Measurements from ENCODE around the gene CARS1. TPM values are rescaled to one million over a fixed set of nuclear protein-coding genes. Genes with fewer than 3 reads are reported as not detected.

CARS1 gene
- total RNA-seq, 6 donors from 2014 or later = 28.9 to 54.1 (median 43.0) TPM

DNA sequence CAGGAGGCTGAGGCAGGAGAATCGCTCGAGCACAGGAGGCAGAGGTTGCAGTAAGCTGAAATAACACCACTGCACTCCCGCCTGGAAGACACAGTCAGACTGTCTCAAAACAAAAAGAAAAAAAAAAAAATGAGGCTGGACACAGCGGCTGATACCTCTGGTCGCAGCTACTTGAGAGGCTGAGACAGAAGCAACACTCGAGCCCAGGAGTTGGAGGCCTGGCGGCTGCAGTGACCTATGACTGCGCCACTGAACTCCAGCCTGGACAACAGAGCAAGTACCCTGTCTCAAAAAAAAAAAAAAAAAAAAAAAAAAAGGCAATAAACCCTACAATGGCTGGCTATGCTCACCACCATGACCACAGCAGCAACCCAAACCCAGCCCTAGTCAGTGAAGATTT, 76.1 kb downstream of the CARS1 start:
- peaks cover 0 to 40% (median 24%) of the 10 kb centered on the region in 4 donors for H3K36me3 ChIP-seq
- no peak for ATAC-seq (ENCODE audit: low FRiP score in 2 of 2)

DNA sequence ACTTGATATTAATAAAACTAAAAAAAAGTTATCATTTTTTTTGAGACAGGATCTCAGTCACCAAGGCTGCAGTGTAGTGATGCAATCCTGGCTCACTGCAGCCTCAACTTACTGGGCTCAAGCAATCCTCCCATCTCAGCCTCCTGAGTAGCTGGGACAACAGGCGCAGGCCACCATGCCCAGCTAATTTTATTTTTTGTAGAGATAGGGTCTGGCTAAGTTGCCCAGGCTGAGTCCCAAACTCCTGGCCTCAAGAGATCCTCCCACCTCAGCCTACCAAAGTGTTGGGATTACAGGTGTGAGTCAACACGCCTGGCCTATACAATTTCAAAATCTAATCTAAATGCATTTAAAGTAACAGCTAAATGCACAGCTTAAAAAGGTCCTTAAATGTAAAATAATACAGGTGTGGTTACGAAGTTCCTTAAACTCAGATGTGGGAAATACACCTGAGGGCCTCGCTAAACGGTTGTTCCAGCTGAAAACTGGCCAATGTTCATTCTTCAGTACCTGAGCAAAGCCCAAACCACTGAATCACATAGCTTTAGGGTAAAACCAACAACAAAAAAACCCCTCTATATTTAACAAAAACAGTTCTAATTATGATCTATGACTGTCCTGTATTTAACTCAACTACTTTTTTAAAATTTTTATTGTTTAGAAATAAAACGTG, 76.9 kb downstream of the CARS1 start:
- Histone ChIP-seq H3K4me1 (peaks cover 7 to 28% (median 8%) of the 10 kb centered on the region in 4 donors), H3K4me3 (no peak overlapping the region)

More for the DNA sequence above, 76.1 kb downstream of the CARS1 start:
- DNase-seq = no peak
- Histone ChIP-seq H3K27me3 (no peaks in the 10 kb centered on the region), H3K9me3 (no peaks in the 10 kb centered on the region), H3K4me1 (peaks cover 7 to 35% (median 8%) of the 10 kb centered on the region in 4 donors), H3K27ac (no peak overlapping the region), H3K4me3 (no peak overlapping the region)
- 85 to 88% methylated on average over 8 of the region's 8 CpGs for WGBS, 2 donors
- TF ChIP-seq EP300 (IDR thresholded peaks at IDR 0.05) = no peak
- no peak for TF ChIP-seq POLR2A (IDR thresholded peaks at IDR 0.05)
- TF ChIP-seq POLR2AphosphoS5 (IDR thresholded peaks at IDR 0.05) = no peak
- TF ChIP-seq, protein P1, sequence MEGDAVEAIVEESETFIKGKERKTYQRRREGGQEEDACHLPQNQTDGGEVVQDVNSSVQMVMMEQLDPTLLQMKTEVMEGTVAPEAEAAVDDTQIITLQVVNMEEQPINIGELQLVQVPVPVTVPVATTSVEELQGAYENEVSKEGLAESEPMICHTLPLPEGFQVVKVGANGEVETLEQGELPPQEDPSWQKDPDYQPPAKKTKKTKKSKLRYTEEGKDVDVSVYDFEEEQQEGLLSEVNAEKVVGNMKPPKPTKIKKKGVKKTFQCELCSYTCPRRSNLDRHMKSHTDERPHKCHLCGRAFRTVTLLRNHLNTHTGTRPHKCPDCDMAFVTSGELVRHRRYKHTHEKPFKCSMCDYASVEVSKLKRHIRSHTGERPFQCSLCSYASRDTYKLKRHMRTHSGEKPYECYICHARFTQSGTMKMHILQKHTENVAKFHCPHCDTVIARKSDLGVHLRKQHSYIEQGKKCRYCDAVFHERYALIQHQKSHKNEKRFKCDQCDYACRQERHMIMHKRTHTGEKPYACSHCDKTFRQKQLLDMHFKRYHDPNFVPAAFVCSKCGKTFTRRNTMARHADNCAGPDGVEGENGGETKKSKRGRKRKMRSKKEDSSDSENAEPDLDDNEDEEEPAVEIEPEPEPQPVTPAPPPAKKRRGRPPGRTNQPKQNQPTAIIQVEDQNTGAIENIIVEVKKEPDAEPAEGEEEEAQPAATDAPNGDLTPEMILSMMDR (IDR thresholded peaks at IDR 0.05) = no peak

DNA sequence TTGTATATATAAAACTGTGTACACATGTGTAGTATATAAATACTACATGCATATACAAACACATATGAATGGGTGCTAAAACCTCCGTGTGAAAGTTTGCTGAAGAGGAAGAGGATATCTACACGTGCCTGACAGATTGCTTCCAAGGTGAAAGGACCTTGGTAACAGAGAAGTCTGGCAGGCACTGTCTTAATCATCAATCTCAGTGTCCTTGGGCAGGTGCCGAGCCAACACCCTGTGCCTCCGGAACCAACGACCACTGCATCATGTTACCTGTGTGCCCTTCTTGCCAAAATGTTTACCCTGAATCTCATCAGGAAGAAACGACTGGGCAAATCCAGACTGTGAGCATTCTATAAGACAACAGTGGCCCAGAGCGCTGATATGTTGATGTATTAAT, 80.1 kb downstream of the CARS1 start:
- 71 to 84% methylated on average over 7 of the region's 7 CpGs for whole genome bisulfite sequencing, 2 donors
- no peak for DNase-seq

More for the DNA sequence above, 76.9 kb downstream of the CARS1 start:
- no peak for TF ChIP-seq POLR2AphosphoS5 (IDR thresholded peaks at IDR 0.05)
- Histone ChIP-seq H3K27ac (no peak overlapping the region), H3K9me3 (no peaks in the 10 kb centered on the region), H3K36me3 (peaks cover 0 to 48% (median 29%) of the 10 kb centered on the region in 4 donors), H3K27me3 (no peaks in the 10 kb centered on the region)
- DNase-seq = no peak
- ATAC-seq (ENCODE audit: low FRiP score in 2 of 2) = no peak
- 75 to 82% methylated on average over 6 of the region's 6 CpGs for WGBS, 2 donors

DNA sequence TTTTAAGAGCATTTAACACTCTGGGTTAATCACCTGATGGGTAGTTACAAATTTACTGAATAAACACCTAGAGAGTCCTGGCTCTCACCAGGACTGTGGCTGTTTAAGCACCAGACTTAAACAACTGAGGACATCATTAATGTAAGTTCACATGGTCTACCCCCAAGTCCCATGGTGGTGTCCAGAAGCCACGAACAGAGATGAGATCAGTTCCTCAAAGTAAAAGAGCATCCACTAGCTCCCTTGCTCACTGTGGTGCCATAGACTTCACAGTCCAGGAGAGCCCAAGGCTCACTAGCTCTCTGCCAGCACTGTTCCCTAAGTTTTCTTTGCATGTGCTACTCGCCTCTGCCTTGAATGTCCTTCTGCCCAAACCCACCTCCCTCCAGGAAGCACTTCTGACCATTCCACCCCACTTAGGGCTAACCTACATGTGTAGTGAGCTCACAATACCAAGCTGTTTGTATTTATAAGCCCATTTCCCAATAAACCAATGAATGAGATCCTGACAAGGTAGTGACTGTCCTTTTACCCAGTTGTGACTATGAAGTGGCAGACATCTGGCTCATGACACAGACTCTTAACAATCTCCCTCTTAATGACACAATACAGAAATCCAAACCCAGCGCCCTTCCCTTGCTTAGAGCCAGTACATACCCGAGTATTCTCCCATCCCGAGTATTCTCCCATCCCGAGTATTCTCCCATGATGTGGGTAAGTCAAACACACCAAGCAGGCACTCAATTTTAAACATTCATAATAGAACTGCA, 80.7 kb downstream of the CARS1 start:
- Histone ChIP-seq H3K9me3 (no peaks in the 10 kb centered on the region), H3K27ac (no peak overlapping the region), H3K4me1 (no peaks in the 10 kb centered on the region), H3K36me3 (peaks cover 18 to 80% (median 64%) of the 10 kb centered on the region in 4 donors), H3K4me3 (no peak overlapping the region), H3K27me3 (no peaks in the 10 kb centered on the region)
- no peak for ATAC-seq (ENCODE audit: low FRiP score in 2 of 2)
- no peak for DNase-seq
- TF ChIP-seq, protein P1 (IDR thresholded peaks at IDR 0.05) = no peak
- TF ChIP-seq POLR2A (IDR thresholded peaks at IDR 0.05) (no peak), EP300 (IDR thresholded peaks at IDR 0.05) (no peak)
- 89 to 92% methylated on average over 6 of the region's 6 CpGs for WGBS, 2 donors

More for the DNA sequence above, 80.1 kb downstream of the CARS1 start:
- no peaks in the 10 kb centered on the region for H3K9me3 ChIP-seq
- peaks cover under 1 to 6% (median 5%) of the 10 kb centered on the region in 4 donors for H3K4me1 ChIP-seq
- no peak overlapping the region for H3K4me3 ChIP-seq
- TF ChIP-seq POLR2AphosphoS5 (IDR thresholded peaks at IDR 0.05) = no peak
- TF ChIP-seq POLR2A (IDR thresholded peaks at IDR 0.05) = no peak
- no peak for TF ChIP-seq EP300 (IDR thresholded peaks at IDR 0.05)
- TF ChIP-seq, protein P1 (IDR thresholded peaks at IDR 0.05) = no peak
- no peak overlapping the region for H3K27ac ChIP-seq
- H3K27me3 ChIP-seq = no peaks in the 10 kb centered on the region
- peaks cover 14 to 74% (median 58%) of the 10 kb centered on the region in 4 donors for H3K36me3 ChIP-seq
- no peak for ATAC-seq (ENCODE audit: low FRiP score in 2 of 2)

DNA sequence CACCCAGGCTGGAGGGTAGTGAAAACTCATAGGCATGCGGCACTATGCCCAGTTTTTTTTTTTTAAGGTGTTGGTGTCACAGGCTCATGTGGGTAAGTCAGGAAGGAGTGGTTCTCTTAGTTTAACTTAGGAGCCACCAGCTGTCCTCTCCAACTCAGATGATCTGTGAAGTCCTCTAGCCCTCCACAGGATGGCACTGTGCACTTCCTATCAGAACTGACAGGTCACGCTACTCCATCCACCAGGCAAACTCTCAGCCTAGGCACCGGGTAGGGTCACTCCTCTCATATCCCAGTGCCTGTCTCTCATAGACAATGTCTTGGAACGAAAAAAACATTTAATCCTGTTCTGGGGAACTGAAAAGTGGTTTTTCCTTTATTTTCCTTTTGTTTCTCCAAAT, 81.6 kb downstream of the CARS1 start:
- ATAC-seq (ENCODE audit: low FRiP score in 2 of 2) (peak in 1 of 2 donors; percentile 45), DNase-seq (no peak)
- H3K27me3 ChIP-seq = no peaks in the 10 kb centered on the region
- H3K4me1 ChIP-seq = no peaks in the 10 kb centered on the region
- H3K9me3 ChIP-seq = no peaks in the 10 kb centered on the region
- TF ChIP-seq POLR2A (IDR thresholded peaks at IDR 0.05) (no peak), EP300 (IDR thresholded peaks at IDR 0.05) (no peak), POLR2AphosphoS5 (IDR thresholded peaks at IDR 0.05) (no peak)
- TF ChIP-seq, protein P1 (IDR thresholded peaks at IDR 0.05) = peak in 2 of 6 experiments; percentile 38 to 42
- WGBS, 2 donors = 89 to 95% methylated on average over 4 of the region's 4 CpGs
- H3K4me3 ChIP-seq = no peak overlapping the region
- peaks cover 18 to 89% (median 72%) of the 10 kb centered on the region in 4 donors for H3K36me3 ChIP-seq
- no peak overlapping the region for H3K27ac ChIP-seq
